IMR-90 (cell line): ENCODE results near the gene NKAIN4. TPM values are rescaled to one million over a fixed set of nuclear protein-coding genes. Genes with fewer than 3 reads are reported as not detected.

Source experiments
- ATAC-seq: fragments of 200-7000 bp; cut with Tn5 transposase; 2 replicates; pipeline ENCODE4 v1.9.1; 2020; ENCODE audit warnings: low read depth, mild to moderate bottlenecking, moderate library complexity
- BruUV-seq: library from RNA; stranded (reverse); fragments of 400-500 nt; replicated peaks from 2 replicates; lab custom pipeline; 2021; lab: Mats Ljungman, UMichigan
- CTCF ChIA-PET: fragments of 300-600 bp; formaldehyde crosslinking; extraction: SDS; loops from one replicate; lab custom pipeline; 2021; ENCODE audit warnings: antibody characterized with exemption; lab: Yijun Ruan, JAX
- POLR2A ChIA-PET: fragments of 300-600 bp; sonication (Branson Sonifier 250); formaldehyde crosslinking; loops from one replicate; lab custom pipeline; 2022; ENCODE audit warnings: antibody characterized with exemption; ENCODE audit not compliant: unreplicated experiment; lab: Charles Lee
- DNase-seq: peaks from one replicate; pipeline ENCODE4 v3.0.0; 2013
- H2AFZ ChIP-seq: replicated peaks from 2 replicates; pipeline ENCODE3; 2013; ENCODE audit warnings: low read length, mild to moderate bottlenecking; ENCODE audit not compliant: poor library complexity
- H2AK5ac ChIP-seq: 2 replicates; pipeline ENCODE4 v1.6.1; 2013; ENCODE audit warnings: low read depth, low read length, inconsistent platforms
- H2AK9ac ChIP-seq: replicated peaks from 2 replicates; pipeline ENCODE3; 2013; ENCODE audit warnings: mild to moderate bottlenecking, low read depth, low read length, moderate library complexity; ENCODE audit not compliant: poor library complexity
- H2BK120ac ChIP-seq: 2 replicates; pipeline ENCODE4 v1.6.1; 2013; ENCODE audit warnings: low read depth, low read length, inconsistent platforms
- H2BK15ac ChIP-seq: 3 replicates; pipeline ENCODE4 v1.6.1; 2013; ENCODE audit warnings: low read depth, low read length, inconsistent platforms
- H2BK20ac ChIP-seq: 2 replicates; pipeline ENCODE4 v1.6.1; 2013; ENCODE audit warnings: low read depth, mild to moderate bottlenecking, inconsistent platforms, low read length, moderate library complexity
- H2BK5ac ChIP-seq: 2 replicates; pipeline ENCODE4 v1.6.1; 2013; ENCODE audit warnings: mild to moderate bottlenecking, low read depth, low read length, inconsistent platforms; ENCODE audit not compliant: poor library complexity, severe bottlenecking
- H3K14ac ChIP-seq: replicated peaks from 2 replicates; pipeline ENCODE4 v1.6.1; 2013; ENCODE audit warnings: low read depth, low read length, inconsistent platforms
- H3K18ac ChIP-seq: 2 replicates; pipeline ENCODE4 v1.6.1; 2013; ENCODE audit warnings: low read depth, low read length, control low read depth
- H3K23ac ChIP-seq: 2 replicates; pipeline ENCODE4 v1.6.1; 2013; ENCODE audit warnings: low read depth, low read length, inconsistent platforms
- H3K27ac ChIP-seq: 2 replicates; pipeline ENCODE4 v1.5.1; 2013; ENCODE audit warnings: mild to moderate bottlenecking, control low read depth, low read length; ENCODE audit not compliant: insufficient read depth
- H3K27me3 ChIP-seq: 2 replicates; pipeline ENCODE4 v1.6.1; 2013; ENCODE audit warnings: low read length; ENCODE audit not compliant: control insufficient read depth, insufficient read depth
- H3K36me3 ChIP-seq: 2 replicates; pipeline ENCODE4 v1.6.1; 2013; ENCODE audit warnings: low read length, mixed read lengths; ENCODE audit not compliant: control insufficient read depth, insufficient read depth
- H3K4ac ChIP-seq: 2 replicates; pipeline ENCODE4 v1.6.1; 2013; ENCODE audit warnings: low read depth, low read length, inconsistent platforms
- H3K4me1 ChIP-seq: 2 replicates; pipeline ENCODE4 v1.6.1; 2013; ENCODE audit warnings: low read length, mixed read lengths; ENCODE audit not compliant: control insufficient read depth, insufficient read depth
- H3K4me2 ChIP-seq: 2 replicates; pipeline ENCODE4 v1.6.1; 2013; ENCODE audit warnings: low read depth, mild to moderate bottlenecking, control low read depth, low read length, moderate library complexity
- H3K4me3 ChIP-seq: 2 replicates; pipeline ENCODE4 v1.5.1; 2013; ENCODE audit warnings: low read depth, mild to moderate bottlenecking, control low read depth, low read length, moderate library complexity; ENCODE audit not compliant: insufficient read depth
- H3K56ac ChIP-seq: 2 replicates; pipeline ENCODE4 v1.6.1; 2013; ENCODE audit warnings: low read length, inconsistent platforms; ENCODE audit not compliant: insufficient read depth; ENCODE audit errors: extremely low read depth
- H3K79me1 ChIP-seq, 2 experiments: 2 replicates each; pipeline ENCODE4 v1.6.1; 2013; ENCODE audit warnings: low read length in 2 of 2, inconsistent platforms in 1 of 2, low read depth in 1 of 2
- H3K9ac ChIP-seq: 2 replicates; pipeline ENCODE4 v1.6.1; 2013; ENCODE audit warnings: low read depth, low read length, control low read depth
- H3K9me1 ChIP-seq: 2 replicates; pipeline ENCODE4 v1.6.1; 2013; ENCODE audit warnings: low read length, inconsistent platforms; ENCODE audit not compliant: insufficient read depth
- H3K9me3 ChIP-seq: 2 replicates; pipeline ENCODE4 v1.6.1; 2013; ENCODE audit warnings: low read length; ENCODE audit not compliant: control insufficient read depth, insufficient read depth
- H4K20me1 ChIP-seq: 2 replicates; pipeline ENCODE4 v1.6.1; 2013; ENCODE audit warnings: low read length, inconsistent platforms; ENCODE audit not compliant: insufficient read depth
- H4K5ac ChIP-seq: 2 replicates; pipeline ENCODE4 v1.6.1; 2013; ENCODE audit warnings: mild to moderate bottlenecking, low read depth, low read length, control low read depth
- H4K8ac ChIP-seq, 2 experiments: 2 replicates each; pipeline ENCODE4 v1.6.1; 2013; ENCODE audit warnings: low read depth in 2 of 2, low read length in 2 of 2, control low read depth in 1 of 2, inconsistent platforms in 1 of 2
- H4K91ac ChIP-seq: 2 replicates; pipeline ENCODE4 v1.6.1; 2013; ENCODE audit warnings: low read depth, low read length, inconsistent platforms; ENCODE audit not compliant: insufficient read depth
- RAD21 ChIP-seq: IDR thresholded peaks from 2 replicates; pipeline ENCODE4 v1.6.1; 2012; ENCODE audit warnings: low read length, improper control_type of control experiment
- WGBS, 2 experiments: methylation state at CpG; one replicate each; pipeline versions ENCODE4 v1.1.5 to v1.1.7; 2013; ENCODE audit warnings: missing lambda C conversion rate in 2 of 2; ENCODE audit not compliant: insufficient read length in 1 of 2; ENCODE audit errors: extremely low coverage in 2 of 2; 5-methylcytosine and 5-hydroxymethylcytosine counted together
- dilution Hi-C: fragments of 300-500 bp; cut with HindIII; formaldehyde crosslinking; loops from one replicate; pipeline ENCODE4 v1.14.3; 2018; ENCODE audit warnings: low sequenced_read_pairs; ENCODE audit not compliant: unreplicated experiment
- in situ Hi-C: fragments of 300-500 bp; cut with MboI; formaldehyde crosslinking; loops from 3 replicates; pipeline ENCODE4 v1.14.3; 2019; ENCODE audit warnings: low sequenced_read_pairs, inconsistent platforms, mixed read lengths
- intact Hi-C: fragments of 100-400 bp; cut with micrococcal nuclease; formaldehyde crosslinking; loops from 2 replicates; pipeline ENCODE4 v1.10.0; 2022
- polyA plus RNA-seq, 3 experiments: library from polyadenylated mRNA; depleted of rRNA; stranded (reverse); fragments of >200 nt; gene quantifications; 2 replicates each; pipeline ENCODE4 v1.2.3, GENCODE V29; 2012; ENCODE audit warnings: low replicate concordance in 1 of 3
- total RNA-seq: library from RNA; depleted of rRNA; stranded (reverse); fragments of >200 nt; gene quantifications from 2 replicates; pipeline ENCODE4 v1.2.3, GENCODE V29; 2012

Gene NKAIN4
- total and polyA plus RNA-seq, 2 of the 4 experiments (the other 2 are of a cell fraction): not detected

DNA sequence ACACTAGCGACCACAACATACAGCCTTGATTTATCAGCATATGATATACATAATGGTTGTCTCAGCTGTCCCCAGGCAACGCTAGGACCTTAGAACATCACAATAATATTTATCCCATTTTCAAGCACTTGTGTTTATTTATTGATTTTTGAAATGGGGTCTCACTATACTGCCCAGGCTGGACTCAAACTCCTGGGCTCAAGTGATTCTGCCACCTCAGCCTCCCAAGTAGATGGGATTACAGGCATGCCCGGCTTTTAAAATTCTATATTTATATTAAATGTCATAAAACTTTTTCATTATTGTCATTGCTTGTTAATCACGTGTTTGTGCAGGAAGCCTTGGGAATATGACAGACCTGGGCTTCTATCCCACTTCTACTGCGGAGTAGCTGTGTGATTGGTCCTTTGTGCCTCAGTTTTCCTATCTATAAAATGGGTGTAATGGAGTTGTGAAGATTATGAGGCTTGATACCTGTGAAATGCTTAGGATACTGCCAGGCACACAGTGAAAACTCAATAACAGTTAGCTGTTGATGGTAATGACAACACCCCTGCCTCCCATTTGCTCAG, 48.9 kb upstream of the NKAIN4 start:
- Histone ChIP-seq H2BK120ac (no peak overlapping the region), H2AK9ac (no peak overlapping the region), H4K20me1 (no peaks in the 10 kb centered on the region), H3K27ac (no peak overlapping the region), H2AK5ac (no peak overlapping the region), H4K91ac (no peak overlapping the region), H4K8ac (no peak overlapping the region), H4K5ac (no peak overlapping the region), H3K9me3 (peaks cover 2% of the 10 kb centered on the region; the same call in 1 of the 2 replicates), H3K14ac (no peak overlapping the region), H3K4me1 (no peaks in the 10 kb centered on the region), H2BK5ac (no peak overlapping the region), H2BK20ac (no peak overlapping the region), H3K9ac (no peak overlapping the region), H3K79me1 (no peaks in the 10 kb centered on the region), H3K27me3 (peaks cover 26% of the 10 kb centered on the region), H2AFZ (no peak overlapping the region), H3K4me3 (no peak overlapping the region), H3K4me2 (no peak overlapping the region), H3K23ac (no peak overlapping the region), H2BK15ac (no peak overlapping the region), H3K18ac (no peak overlapping the region), H3K56ac (no peak overlapping the region), H3K4ac (no peak overlapping the region), H3K36me3 (no peaks in the 10 kb centered on the region), H3K9me1 (no peaks in the 10 kb centered on the region)
- ChIA-PET CTCF (no interaction called here), POLR2A (no interaction called here)
- no peak for TF ChIP-seq RAD21
- no TSS peak for BruUV-seq
- ATAC-seq: no peak
- no CpG with 5 or more reads among the region's 5 CpGs for WGBS, 2 experiments
- dilution Hi-C loops: no loop called here
- intact Hi-C loops: no loop called here
- no peak for DNase-seq
- in situ Hi-C loops: no loop called here
